ENCODE measurements around the gene SYF2. TPM values are rescaled to one million over a fixed set of nuclear protein-coding genes. Genes with fewer than 3 reads are reported as not detected.

SYF2 gene
- total and polyA plus RNA-seq, 2 of the 4 experiments (the other 2 are of a cell fraction), result 8.6 to 19.5 TPM

- ATAC-seq (ENCODE audit: low read depth) (peak; percentile 29; the same call in 1 of the 2 replicates), DNase-seq (no peak)
- no peak overlapping the region for H4K8ac ChIP-seq (ENCODE audit: low read depth in 2 of 2, low read length in 2 of 2)
- no peak overlapping the region for H3K56ac ChIP-seq (ENCODE audit: extremely low read depth, insufficient read depth, low read length)
- H2AFZ ChIP-seq (replicated peaks; ENCODE audit: low read length, poor library complexity), result no peak overlapping the region
- peaks cover 65% of the 10 kb centered on the region for H3K27me3 ChIP-seq (ENCODE audit: control insufficient read depth, insufficient read depth, low read length)
- H2BK20ac ChIP-seq (ENCODE audit: low read depth, low read length), result no peak overlapping the region
- intact Hi-C loops (cut with micrococcal nuclease) (no loop called here), dilution Hi-C loops (cut with HindIII; ENCODE audit: low sequenced_read_pairs, unreplicated experiment) (no loop called here), in situ Hi-C loops (cut with MboI; ENCODE audit: low sequenced_read_pairs) (no loop called here)
- no peak overlapping the region for H3K23ac ChIP-seq (ENCODE audit: low read depth, low read length)
- no peaks in the 10 kb centered on the region for H4K20me1 ChIP-seq (ENCODE audit: insufficient read depth, low read length)
- H2BK15ac ChIP-seq (ENCODE audit: low read depth, low read length), result no peak overlapping the region
- no peak overlapping the region for H3K9ac ChIP-seq (ENCODE audit: low read depth, low read length)
- no peak overlapping the region for H2BK5ac ChIP-seq (ENCODE audit: low read depth, low read length, poor library complexity, severe bottlenecking)
- no peak overlapping the region for H3K27ac ChIP-seq (ENCODE audit: insufficient read depth, low read length)
- ChIA-PET POLR2A (ENCODE audit: unreplicated experiment) (no interaction called here), CTCF (no interaction called here)
- no peak overlapping the region for H3K4me2 ChIP-seq (ENCODE audit: low read depth, low read length)
- no peak overlapping the region for H3K4ac ChIP-seq (ENCODE audit: low read depth, low read length)
- no peaks in the 10 kb centered on the region for H3K79me1 ChIP-seq (ENCODE audit: low read depth in 1 of 2, low read length in 2 of 2)
- 56% methylated on average over 17 of the region's 20 CpGs; no CpG with 5 or more reads in 1 of the 2 experiments for WGBS, 2 experiments (ENCODE audit: extremely low coverage in 2 of 2, insufficient read length in 1 of 2)
- BruUV-seq (replicated peaks), result no TSS peak
- no peak overlapping the region for H3K4me3 ChIP-seq (ENCODE audit: insufficient read depth, low read depth, low read length)
- no peak overlapping the region for H3K14ac ChIP-seq (replicated peaks; ENCODE audit: low read depth, low read length)
- H3K9me1 ChIP-seq (ENCODE audit: insufficient read depth, low read length), result no peaks in the 10 kb centered on the region
- no peaks in the 10 kb centered on the region; the same call in 1 of the 2 replicates for H3K4me1 ChIP-seq (ENCODE audit: control insufficient read depth, insufficient read depth, low read length)
- no peak overlapping the region for H4K91ac ChIP-seq (ENCODE audit: insufficient read depth, low read depth, low read length)
- no peak for TF ChIP-seq USF2 (IDR thresholded peaks at IDR 0.05; ENCODE audit: low read depth, low read length)
- TF ChIP-seq MXI1 (IDR thresholded peaks at IDR 0.05; ENCODE audit: borderline replicate concordance, low read depth, low read length), result no peak
- TF ChIP-seq SMC3 (IDR thresholded peaks at IDR 0.05; ENCODE audit: low read depth, low read length), result no peak
- no peak for TF ChIP-seq RFX5 (IDR thresholded peaks at IDR 0.05; ENCODE audit: low read depth, low read length)
- TF ChIP-seq POLR2A (IDR thresholded peaks at IDR 0.05; ENCODE audit: low read depth, low read length), result no peak
- no peak for TF ChIP-seq FOS (IDR thresholded peaks at IDR 0.05; ENCODE audit: low read depth, low read length)
- TF ChIP-seq RAD21 (IDR thresholded peaks at IDR 0.05; ENCODE audit: low read length), result no peak
- TF ChIP-seq MAZ (IDR thresholded peaks at IDR 0.05; ENCODE audit: borderline replicate concordance, low read depth, low read length), result no peak
- no peak for TF ChIP-seq RCOR1 (IDR thresholded peaks at IDR 0.05; ENCODE audit: insufficient replicate concordance, low read length)
- TF ChIP-seq, protein P1, sequence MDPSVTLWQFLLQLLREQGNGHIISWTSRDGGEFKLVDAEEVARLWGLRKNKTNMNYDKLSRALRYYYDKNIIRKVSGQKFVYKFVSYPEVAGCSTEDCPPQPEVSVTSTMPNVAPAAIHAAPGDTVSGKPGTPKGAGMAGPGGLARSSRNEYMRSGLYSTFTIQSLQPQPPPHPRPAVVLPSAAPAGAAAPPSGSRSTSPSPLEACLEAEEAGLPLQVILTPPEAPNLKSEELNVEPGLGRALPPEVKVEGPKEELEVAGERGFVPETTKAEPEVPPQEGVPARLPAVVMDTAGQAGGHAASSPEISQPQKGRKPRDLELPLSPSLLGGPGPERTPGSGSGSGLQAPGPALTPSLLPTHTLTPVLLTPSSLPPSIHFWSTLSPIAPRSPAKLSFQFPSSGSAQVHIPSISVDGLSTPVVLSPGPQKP (IDR thresholded peaks at IDR 0.05; ENCODE audit: borderline replicate concordance, low read depth, low read length), result no peak
- TF ChIP-seq MAFK (IDR thresholded peaks at IDR 0.05; ENCODE audit: low read depth, low read length), result no peak
- H2BK120ac ChIP-seq (ENCODE audit: low read depth, low read length), result no peak overlapping the region
- no peaks in the 10 kb centered on the region for H3K9me3 ChIP-seq (ENCODE audit: control insufficient read depth, insufficient read depth, low read length)
- H3K36me3 ChIP-seq (ENCODE audit: control insufficient read depth, insufficient read depth, low read length), result no peaks in the 10 kb centered on the region
- no peak overlapping the region for H2AK9ac ChIP-seq (replicated peaks; ENCODE audit: low read depth, low read length, poor library complexity)
- H2AK5ac ChIP-seq (ENCODE audit: low read depth, low read length), result no peak overlapping the region
- no peak overlapping the region for H3K18ac ChIP-seq (ENCODE audit: low read depth, low read length)
- no peak overlapping the region for H4K5ac ChIP-seq (ENCODE audit: low read depth, low read length)
Measured at GRCh38 chr1:25198663-25199252, 33.5 kb downstream of the SYF2 start.
